ENCODE data around the gene B3GAT2.

B3GAT2 gene

GRCh38 chr6:70857387-70858077, 99.3 kb downstream of the B3GAT2 start:
- Histone ChIP-seq H3K27ac (ENCODE audit: low read length) (no peak overlapping the region), H3K4me3 (ENCODE audit: low read length) (no peak overlapping the region), H3K9me3 (ENCODE audit: insufficient read depth, low read depth, low read length) (no peaks in the 10 kb centered on the region), H3K4me1 (ENCODE audit: insufficient read depth, low read length) (no peaks in the 10 kb centered on the region), H3K27me3 (ENCODE audit: insufficient read depth, low read length) (no peaks in the 10 kb centered on the region), H3K36me3 (ENCODE audit: insufficient read depth, low read depth, low read length) (peaks cover 10% of the 10 kb centered on the region; the same call in 1 of the 2 replicates), H3K9ac (ENCODE audit: low read depth, low read length) (no peak overlapping the region)

- Histone ChIP-seq H3K9me3 (ENCODE audit: insufficient read depth, low read depth, low read length) (peaks cover 12% of the 10 kb centered on the region), H3K4me3 (ENCODE audit: low read length) (no peak overlapping the region), H3K27me3 (ENCODE audit: insufficient read depth, low read length) (no peaks in the 10 kb centered on the region), H3K4me1 (ENCODE audit: insufficient read depth, low read length) (no peaks in the 10 kb centered on the region), H3K27ac (ENCODE audit: low read length) (no peak overlapping the region), H3K9ac (ENCODE audit: low read depth, low read length) (no peak overlapping the region), H3K36me3 (ENCODE audit: insufficient read depth, low read depth, low read length) (peaks cover 6% of the 10 kb centered on the region; the same call in 1 of the 2 replicates)
Observed at GRCh38 chr6:70852667-70853246, 104.1 kb downstream of the B3GAT2 start.

- H3K9ac ChIP-seq (ENCODE audit: low read depth, low read length), result no peak overlapping the region
- H3K4me3 ChIP-seq (ENCODE audit: low read length), result no peak overlapping the region
- no peak overlapping the region for H3K27ac ChIP-seq (ENCODE audit: low read length)
- H3K27me3 ChIP-seq (ENCODE audit: insufficient read depth, low read length), result no peaks in the 10 kb centered on the region
- no peaks in the 10 kb centered on the region for H3K4me1 ChIP-seq (ENCODE audit: insufficient read depth, low read length)
- peaks cover 6% of the 10 kb centered on the region; the same call in 1 of the 2 replicates for H3K36me3 ChIP-seq (ENCODE audit: insufficient read depth, low read depth, low read length)
- H3K9me3 ChIP-seq (ENCODE audit: insufficient read depth, low read depth, low read length), result peaks cover 18% of the 10 kb centered on the region
Observed at GRCh38 chr6:70849348-70850069, 107.4 kb downstream of the B3GAT2 start.

- Histone ChIP-seq H3K9me3 (ENCODE audit: insufficient read depth, low read depth, low read length) (peaks cover 18% of the 10 kb centered on the region), H3K27me3 (ENCODE audit: insufficient read depth, low read length) (no peaks in the 10 kb centered on the region), H3K4me3 (ENCODE audit: low read length) (no peak overlapping the region), H3K27ac (ENCODE audit: low read length) (no peak overlapping the region), H3K4me1 (ENCODE audit: insufficient read depth, low read length) (no peaks in the 10 kb centered on the region), H3K36me3 (ENCODE audit: insufficient read depth, low read depth, low read length) (peaks cover 6% of the 10 kb centered on the region; the same call in 1 of the 2 replicates), H3K9ac (ENCODE audit: low read depth, low read length) (no peak overlapping the region)
Observed at GRCh38 chr6:70847106-70848084, 109.5 kb downstream of the B3GAT2 start.

GRCh38 chr6:70846207-70846835, 110.5 kb downstream of the B3GAT2 start:
- Histone ChIP-seq H3K36me3 (ENCODE audit: insufficient read depth, low read depth, low read length) (peaks cover 6% of the 10 kb centered on the region; the same call in 1 of the 2 replicates), H3K9me3 (ENCODE audit: insufficient read depth, low read depth, low read length) (peaks cover 18% of the 10 kb centered on the region), H3K27me3 (ENCODE audit: insufficient read depth, low read length) (no peaks in the 10 kb centered on the region), H3K4me1 (ENCODE audit: insufficient read depth, low read length) (no peaks in the 10 kb centered on the region), H3K27ac (ENCODE audit: low read length) (no peak overlapping the region), H3K9ac (ENCODE audit: low read depth, low read length) (no peak overlapping the region), H3K4me3 (ENCODE audit: low read length) (no peak overlapping the region)

- H3K4me1 ChIP-seq (ENCODE audit: insufficient read depth, low read length), result no peaks in the 10 kb centered on the region
- no peak overlapping the region for H3K9ac ChIP-seq (ENCODE audit: low read depth, low read length)
- no peaks in the 10 kb centered on the region for H3K27me3 ChIP-seq (ENCODE audit: insufficient read depth, low read length)
- peaks cover 6% of the 10 kb centered on the region; the same call in 1 of the 2 replicates for H3K36me3 ChIP-seq (ENCODE audit: insufficient read depth, low read depth, low read length)
- H3K9me3 ChIP-seq (ENCODE audit: insufficient read depth, low read depth, low read length), result peaks cover 18% of the 10 kb centered on the region
- no peak overlapping the region for H3K4me3 ChIP-seq (ENCODE audit: low read length)
- H3K27ac ChIP-seq (ENCODE audit: low read length), result no peak overlapping the region
Observed at GRCh38 chr6:70844301-70844700, 112.6 kb downstream of the B3GAT2 start.

- H3K27ac ChIP-seq (ENCODE audit: low read length), result no peak overlapping the region
- no peak overlapping the region for H3K4me3 ChIP-seq (ENCODE audit: low read length)
- no peaks in the 10 kb centered on the region for H3K27me3 ChIP-seq (ENCODE audit: insufficient read depth, low read length)
- peaks cover 12% of the 10 kb centered on the region for H3K9me3 ChIP-seq (ENCODE audit: insufficient read depth, low read depth, low read length)
- H3K36me3 ChIP-seq (ENCODE audit: insufficient read depth, low read depth, low read length), result peaks cover under 1% of the 10 kb centered on the region; the same call in 1 of the 2 replicates
- H3K4me1 ChIP-seq (ENCODE audit: insufficient read depth, low read length), result no peaks in the 10 kb centered on the region
- H3K9ac ChIP-seq (ENCODE audit: low read depth, low read length), result no peak overlapping the region
Observed at GRCh38 chr6:70843328-70843918, 113.4 kb downstream of the B3GAT2 start.

GRCh38 chr6:70842541-70842940, 114.3 kb downstream of the B3GAT2 start:
- H3K36me3 ChIP-seq (ENCODE audit: insufficient read depth, low read depth, low read length), result no peaks in the 10 kb centered on the region
- no peak overlapping the region for H3K9ac ChIP-seq (ENCODE audit: low read depth, low read length)
- no peaks in the 10 kb centered on the region for H3K27me3 ChIP-seq (ENCODE audit: insufficient read depth, low read length)
- no peak overlapping the region for H3K27ac ChIP-seq (ENCODE audit: low read length)
- no peak overlapping the region for H3K4me3 ChIP-seq (ENCODE audit: low read length)
- H3K4me1 ChIP-seq (ENCODE audit: insufficient read depth, low read length), result no peaks in the 10 kb centered on the region
- peaks cover 5% of the 10 kb centered on the region; the same call in 1 of the 2 replicates for H3K9me3 ChIP-seq (ENCODE audit: insufficient read depth, low read depth, low read length)

- Histone ChIP-seq H3K4me3 (ENCODE audit: low read length) (no peak overlapping the region), H3K27ac (ENCODE audit: low read length) (no peak overlapping the region), H3K9ac (ENCODE audit: low read depth, low read length) (no peak overlapping the region), H3K9me3 (ENCODE audit: insufficient read depth, low read depth, low read length) (no peaks in the 10 kb centered on the region), H3K36me3 (ENCODE audit: insufficient read depth, low read depth, low read length) (no peaks in the 10 kb centered on the region), H3K27me3 (ENCODE audit: insufficient read depth, low read length) (no peaks in the 10 kb centered on the region), H3K4me1 (ENCODE audit: insufficient read depth, low read length) (no peaks in the 10 kb centered on the region)
Observed at GRCh38 chr6:70841112-70841511, 115.7 kb downstream of the B3GAT2 start.

- Histone ChIP-seq H3K4me3 (ENCODE audit: low read length) (no peak overlapping the region), H3K9ac (ENCODE audit: low read depth, low read length) (no peak overlapping the region), H3K27me3 (ENCODE audit: insufficient read depth, low read length) (no peaks in the 10 kb centered on the region), H3K4me1 (ENCODE audit: insufficient read depth, low read length) (no peaks in the 10 kb centered on the region), H3K27ac (ENCODE audit: low read length) (no peak overlapping the region), H3K9me3 (ENCODE audit: insufficient read depth, low read depth, low read length) (no peaks in the 10 kb centered on the region), H3K36me3 (ENCODE audit: insufficient read depth, low read depth, low read length) (no peaks in the 10 kb centered on the region)
Observed at GRCh38 chr6:70839286-70840266, 117.3 kb downstream of the B3GAT2 start.
